Vagina (tissue), 2 donors: ENCODE measurements around the gene DMTF1. TPM values are rescaled to one million over a fixed set of nuclear protein-coding genes. Genes with fewer than 3 reads are reported as not detected.

Experiments used
- DNase-seq, 2 donors: peaks; one replicate each; pipeline ENCODE4 v3.0.0-alpha.2; 2017; ENCODE audit errors: extremely low spot score in 2 of 2
- H3K27ac ChIP-seq: fragments of 200-600 bp; sonication (generic); one replicate; pipeline ENCODE4 v1.5.1; 2019
- H3K27me3 ChIP-seq: fragments of 200-600 bp; sonication (generic); one replicate; pipeline ENCODE4 v1.5.1; 2019
- H3K36me3 ChIP-seq, 2 donors: fragments of 200-600 bp; sonication (generic); one replicate each; pipeline ENCODE4 v1.5.1; 2017 to 2019
- H3K4me1 ChIP-seq: fragments of 200-600 bp; sonication (generic); one replicate; pipeline ENCODE4 v1.5.1; 2019
- H3K4me3 ChIP-seq, 2 donors: fragments of 200-600 bp; sonication (generic); 1 replicate in 1 of 2; 2 replicates in 1 of 2; pipeline ENCODE4 v1.5.1; 2016 to 2019
- H3K9me3 ChIP-seq: fragments of 200-600 bp; sonication (generic); one replicate; pipeline ENCODE4 v1.5.1; 2019
- POLR2A ChIP-seq, 2 donors: fragments of 450-650 bp; IDR thresholded peaks; one replicate each; pipeline ENCODE4 v1.6.1; 2017; ENCODE audit warnings: antibody characterized with exemption in 2 of 2, mild to moderate bottlenecking in 2 of 2, moderate library complexity in 2 of 2
- POLR2AphosphoS5 ChIP-seq, 2 donors: sonication (generic); formaldehyde crosslinking; IDR thresholded peaks; one replicate each; pipeline ENCODE4 v1.9.0; 2017; ENCODE audit warnings: antibody characterized with exemption in 2 of 2, mild to moderate bottlenecking in 2 of 2, low read depth in 1 of 2; ENCODE audit not compliant: insufficient read depth in 1 of 2
- intact Hi-C: fragments of 100-400 bp; cut with DNase I; formaldehyde crosslinking; loops from one replicate; pipeline ENCODE4 v1.15.1; 2023
- total RNA-seq: library from RNA; depleted of rRNA; stranded (reverse); fragments of >200 nt; gene quantifications from one replicate; pipeline ENCODE4 v1.2.3, GENCODE V29; 2016
- TF ChIP-seq, protein P1 (sequence below), 3 experiments: fragments of 450-650 bp in 2 of 3; fragments of 200-600 bp in 1 of 3; sonication (generic) in 1 of 3; IDR thresholded peaks; one replicate each; pipeline ENCODE4 v1.5.1; 2017 to 2019; ENCODE audit warnings: antibody characterized with exemption in 3 of 3, mild to moderate bottlenecking in 2 of 3, moderate library complexity in 2 of 3

Gene DMTF1, protein sequence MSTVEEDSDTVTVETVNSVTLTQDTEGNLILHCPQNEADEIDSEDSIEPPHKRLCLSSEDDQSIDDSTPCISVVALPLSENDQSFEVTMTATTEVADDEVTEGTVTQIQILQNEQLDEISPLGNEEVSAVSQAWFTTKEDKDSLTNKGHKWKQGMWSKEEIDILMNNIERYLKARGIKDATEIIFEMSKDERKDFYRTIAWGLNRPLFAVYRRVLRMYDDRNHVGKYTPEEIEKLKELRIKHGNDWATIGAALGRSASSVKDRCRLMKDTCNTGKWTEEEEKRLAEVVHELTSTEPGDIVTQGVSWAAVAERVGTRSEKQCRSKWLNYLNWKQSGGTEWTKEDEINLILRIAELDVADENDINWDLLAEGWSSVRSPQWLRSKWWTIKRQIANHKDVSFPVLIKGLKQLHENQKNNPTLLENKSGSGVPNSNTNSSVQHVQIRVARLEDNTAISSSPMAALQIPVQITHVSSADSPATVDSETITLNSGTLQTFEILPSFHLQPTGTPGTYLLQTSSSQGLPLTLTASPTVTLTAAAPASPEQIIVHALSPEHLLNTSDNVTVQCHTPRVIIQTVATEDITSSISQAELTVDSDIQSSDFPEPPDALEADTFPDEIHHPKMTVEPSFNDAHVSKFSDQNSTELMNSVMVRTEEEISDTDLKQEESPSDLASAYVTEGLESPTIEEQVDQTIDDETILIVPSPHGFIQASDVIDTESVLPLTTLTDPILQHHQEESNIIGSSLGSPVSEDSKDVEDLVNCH
- 86.9 TPM for total RNA-seq

GRCh38 chr7:87152112-87152896, at the start of gene DMTF1:
Gene DMTF1 (plus strand): TSS chr7:87152453. CDS start chr7:87164942, 12,489 bp downstream.
- DNase-seq, result peak in 1 of 2 donors; percentile 98
- intact Hi-C loops, result loop anchor here (10.0 kb wide), 1 partner anchor 72 kb away; no protein-coding TSS in a partner anchor
- Histone ChIP-seq H3K36me3 (no peaks in the 10 kb centered on the region), H3K27me3 (no peaks in the 10 kb centered on the region), H3K4me1 (peaks cover 40% of the 10 kb centered on the region), H3K4me3 (peak within 1 kb of the TSS; percentile 78 to 90), H3K9me3 (no peaks in the 10 kb centered on the region), H3K27ac (peak within 1 kb of the TSS; percentile 97)
- peak; percentile 80 to 94 for TF ChIP-seq POLR2AphosphoS5 (IDR thresholded peaks at IDR 0.05; ENCODE audit: insufficient read depth in 1 of 2, low read depth in 1 of 2)
- TF ChIP-seq, protein P1, sequence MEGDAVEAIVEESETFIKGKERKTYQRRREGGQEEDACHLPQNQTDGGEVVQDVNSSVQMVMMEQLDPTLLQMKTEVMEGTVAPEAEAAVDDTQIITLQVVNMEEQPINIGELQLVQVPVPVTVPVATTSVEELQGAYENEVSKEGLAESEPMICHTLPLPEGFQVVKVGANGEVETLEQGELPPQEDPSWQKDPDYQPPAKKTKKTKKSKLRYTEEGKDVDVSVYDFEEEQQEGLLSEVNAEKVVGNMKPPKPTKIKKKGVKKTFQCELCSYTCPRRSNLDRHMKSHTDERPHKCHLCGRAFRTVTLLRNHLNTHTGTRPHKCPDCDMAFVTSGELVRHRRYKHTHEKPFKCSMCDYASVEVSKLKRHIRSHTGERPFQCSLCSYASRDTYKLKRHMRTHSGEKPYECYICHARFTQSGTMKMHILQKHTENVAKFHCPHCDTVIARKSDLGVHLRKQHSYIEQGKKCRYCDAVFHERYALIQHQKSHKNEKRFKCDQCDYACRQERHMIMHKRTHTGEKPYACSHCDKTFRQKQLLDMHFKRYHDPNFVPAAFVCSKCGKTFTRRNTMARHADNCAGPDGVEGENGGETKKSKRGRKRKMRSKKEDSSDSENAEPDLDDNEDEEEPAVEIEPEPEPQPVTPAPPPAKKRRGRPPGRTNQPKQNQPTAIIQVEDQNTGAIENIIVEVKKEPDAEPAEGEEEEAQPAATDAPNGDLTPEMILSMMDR (IDR thresholded peaks at IDR 0.05), result no peak
- TF ChIP-seq POLR2A (IDR thresholded peaks at IDR 0.05), result peak in 1 of 2 donors; percentile 62

DNA sequence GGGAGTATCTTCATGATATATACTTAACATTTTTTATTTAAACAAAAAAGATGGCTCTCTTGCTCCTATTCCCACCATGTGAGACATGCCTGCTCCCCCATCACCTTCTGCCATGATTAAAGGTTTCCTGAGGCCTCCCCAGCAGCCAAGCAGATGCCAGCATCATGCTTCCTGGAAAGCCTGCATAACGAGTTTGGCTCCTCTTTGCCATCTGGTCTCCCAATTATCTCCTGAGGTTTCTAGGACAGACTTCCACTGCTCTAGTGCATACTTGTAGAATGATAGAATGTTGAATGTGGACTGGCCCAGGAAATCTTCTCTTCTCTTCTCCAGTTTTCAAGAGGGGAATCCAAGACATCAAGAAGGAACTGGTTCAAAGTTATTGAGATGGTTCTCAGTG, 46.9 kb upstream of the DMTF1 start:
- no peak overlapping the region for H3K27ac ChIP-seq
- no peak for DNase-seq
- intact Hi-C loops, result no loop called here
- H3K27me3 ChIP-seq, result no peaks in the 10 kb centered on the region
- H3K36me3 ChIP-seq, result no peaks in the 10 kb centered on the region
- TF ChIP-seq, protein P1 (IDR thresholded peaks at IDR 0.05), result no peak
- TF ChIP-seq POLR2AphosphoS5 (IDR thresholded peaks at IDR 0.05; ENCODE audit: insufficient read depth in 1 of 2, low read depth in 1 of 2) (no peak), POLR2A (IDR thresholded peaks at IDR 0.05) (no peak)
- no peaks in the 10 kb centered on the region for H3K4me1 ChIP-seq
- H3K9me3 ChIP-seq, result no peaks in the 10 kb centered on the region
- H3K4me3 ChIP-seq, result no peak overlapping the region

DNA sequence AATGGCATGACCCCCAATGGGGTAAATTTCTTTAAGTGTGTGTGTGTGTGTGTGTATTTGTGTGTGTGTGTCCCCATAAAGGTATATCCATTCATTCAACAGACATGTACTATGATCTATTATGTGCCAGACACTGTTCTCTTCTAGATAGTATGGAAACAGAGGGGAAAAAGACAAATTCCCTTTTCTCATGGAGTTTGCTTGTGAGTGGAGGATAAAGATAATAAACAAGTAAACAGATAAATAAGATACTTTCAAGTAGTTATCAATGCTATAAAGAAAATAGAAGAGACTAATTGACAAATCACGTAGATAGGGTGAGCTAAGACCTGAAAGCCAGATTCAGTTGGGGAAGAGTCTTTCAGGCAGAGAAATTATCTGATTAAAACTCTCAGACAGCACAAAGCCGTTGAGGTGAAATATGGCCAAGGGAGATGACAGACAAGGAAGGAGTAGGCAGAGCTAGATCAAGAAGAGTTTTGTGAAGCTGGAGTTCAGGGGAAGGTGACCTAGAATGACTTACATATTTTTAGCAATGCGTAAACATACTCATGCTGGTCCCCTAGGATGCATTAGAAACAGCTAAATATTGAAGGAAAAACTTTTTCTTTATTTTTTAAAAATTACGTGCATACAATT, 45.2 kb upstream of the DMTF1 start:
- Histone ChIP-seq H3K36me3 (no peaks in the 10 kb centered on the region), H3K4me1 (no peaks in the 10 kb centered on the region), H3K27me3 (no peaks in the 10 kb centered on the region), H3K27ac (no peak overlapping the region), H3K4me3 (no peak overlapping the region), H3K9me3 (no peaks in the 10 kb centered on the region)
- intact Hi-C loops, result no loop called here
- no peak for DNase-seq
- TF ChIP-seq, protein P1 (IDR thresholded peaks at IDR 0.05), result no peak
- TF ChIP-seq POLR2AphosphoS5 (IDR thresholded peaks at IDR 0.05; ENCODE audit: insufficient read depth in 1 of 2, low read depth in 1 of 2) (no peak), POLR2A (IDR thresholded peaks at IDR 0.05) (no peak)

GRCh38 chr7:87107949-87108776, 44.1 kb upstream of the DMTF1 start:
- no peak for TF ChIP-seq POLR2A (IDR thresholded peaks at IDR 0.05)
- no peak for TF ChIP-seq POLR2AphosphoS5 (IDR thresholded peaks at IDR 0.05; ENCODE audit: insufficient read depth in 1 of 2, low read depth in 1 of 2)
- TF ChIP-seq, protein P1 (IDR thresholded peaks at IDR 0.05), result no peak
- Histone ChIP-seq H3K4me1 (no peaks in the 10 kb centered on the region), H3K4me3 (no peak overlapping the region), H3K36me3 (no peaks in the 10 kb centered on the region), H3K27ac (no peak overlapping the region), H3K27me3 (no peaks in the 10 kb centered on the region), H3K9me3 (no peaks in the 10 kb centered on the region)
- intact Hi-C loops, result no loop called here
- no peak for DNase-seq
